OCI-LY1 (cell line): Measurements from ENCODE around the gene OR6Y1.

Experiments
- H2AFZ ChIP-seq: fragments of 200-600 bp; sonication (generic), shearing (Covaris generic); 2 replicates; pipeline ENCODE4 v1.6.0; 2014; ENCODE audit warnings: antibody characterized with exemption, mild to moderate bottlenecking, low read length
- H3F3A ChIP-seq: fragments of 200-600 bp; sonication (generic), shearing (Covaris generic); 2 replicates; pipeline ENCODE4 v1.6.0; 2014; ENCODE audit warnings: mild to moderate bottlenecking, antibody characterized with exemption, low read length, moderate library complexity; ENCODE audit not compliant: insufficient read depth
- H3K27ac ChIP-seq: fragments of 200-600 bp; sonication (generic); 2 replicates; pipeline ENCODE4 v1.5.1; 2014; ENCODE audit warnings: low read length, mixed run types, mild to moderate bottlenecking, low read depth; ENCODE audit not compliant: poor library complexity, severe bottlenecking
- H3K27me3 ChIP-seq: fragments of 200-600 bp; sonication (generic); 2 replicates; pipeline ENCODE4 v1.6.0; 2014; ENCODE audit warnings: antibody characterized with exemption, mild to moderate bottlenecking, low read length, moderate library complexity; ENCODE audit not compliant: insufficient read depth
- H3K36me3 ChIP-seq: fragments of 200-600 bp; sonication (generic); 2 replicates; pipeline ENCODE4 v1.6.1; 2014; ENCODE audit warnings: mild to moderate bottlenecking, antibody characterized with exemption, low read length, moderate library complexity, mixed read lengths; ENCODE audit not compliant: insufficient read depth
- H3K4me1 ChIP-seq: fragments of 200-600 bp; sonication (generic); 2 replicates; pipeline ENCODE4 v1.5.1; 2014; ENCODE audit warnings: mild to moderate bottlenecking, low read length, moderate library complexity; ENCODE audit not compliant: insufficient read depth, severe bottlenecking
- H3K4me2 ChIP-seq: fragments of 200-600 bp; sonication (generic), shearing (Covaris generic); 2 replicates; pipeline ENCODE4 v1.6.1; 2014; ENCODE audit warnings: low read length
- H3K4me3 ChIP-seq: fragments of 200-600 bp; sonication (generic); 2 replicates; pipeline ENCODE4 v1.5.1; 2014; ENCODE audit warnings: low read length, low read depth, mild to moderate bottlenecking, mixed read lengths; ENCODE audit not compliant: poor library complexity, severe bottlenecking
- H3K79me2 ChIP-seq: fragments of 200-600 bp; shearing (Covaris generic); 2 replicates; pipeline ENCODE4 v1.6.1; 2016; ENCODE audit warnings: mixed run types, low read length, mixed read lengths; ENCODE audit not compliant: insufficient read depth
- H3K9ac ChIP-seq: fragments of 200-600 bp; sonication (generic), shearing (Covaris generic); 2 replicates; pipeline ENCODE4 v1.6.1; 2014; ENCODE audit warnings: mild to moderate bottlenecking, low read length, mixed read lengths
- H3K9me2 ChIP-seq: fragments of 200-600 bp; sonication (generic), shearing (Covaris generic); 2 replicates; pipeline ENCODE4 v1.6.1; 2014; ENCODE audit warnings: low read depth, mild to moderate bottlenecking, low read length, mixed read lengths
- H3K9me3 ChIP-seq: fragments of 200-600 bp; shearing (Covaris generic); 2 replicates; pipeline ENCODE4 v1.6.1; 2014; ENCODE audit warnings: low read length, mixed read lengths
- H4K20me1 ChIP-seq: fragments of 200-600 bp; sonication (generic), shearing (Covaris generic); 2 replicates; pipeline ENCODE4 v1.6.0; 2016; ENCODE audit warnings: mild to moderate bottlenecking, low read length; ENCODE audit not compliant: insufficient read depth
- CTCF ChIP-seq: fragments of 200-600 bp; sonication (generic), shearing (Covaris generic); IDR thresholded peaks from 2 replicates; pipeline ENCODE4 v1.5.1; 2017; ENCODE audit warnings: mild to moderate bottlenecking, antibody characterized with exemption, low read length, moderate library complexity, mixed read lengths
- EZH2 ChIP-seq: fragments of 200-600 bp; sonication (generic), shearing (Covaris generic); IDR thresholded peaks from 2 replicates; pipeline ENCODE4 v1.8.0; 2017; ENCODE audit warnings: borderline replicate concordance, mixed run types, mild to moderate bottlenecking, antibody characterized with exemption, low read length, moderate library complexity, mixed read lengths

Gene OR6Y1

GRCh38 chr1:158507511-158507910 lies 46.7 kb downstream of the OR6Y1 start:
- Histone ChIP-seq H3K9me2 (no peaks in the 10 kb centered on the region), H3K27me3 (no peaks in the 10 kb centered on the region)

GRCh38 chr1:158506369-158506987 lies 47.7 kb downstream of the OR6Y1 start:
- no peaks in the 10 kb centered on the region for H3K79me2 ChIP-seq
- H3K27me3 ChIP-seq: no peaks in the 10 kb centered on the region
- H3K36me3 ChIP-seq: no peaks in the 10 kb centered on the region
- no peak overlapping the region for H3K9ac ChIP-seq
- no peaks in the 10 kb centered on the region for H3K9me2 ChIP-seq
- H3K4me2 ChIP-seq: no peak overlapping the region
- no peak overlapping the region for H2AFZ ChIP-seq
- no peaks in the 10 kb centered on the region for H4K20me1 ChIP-seq
- H3K9me3 ChIP-seq: no peaks in the 10 kb centered on the region
- no peak overlapping the region for H3K27ac ChIP-seq
- no peaks in the 10 kb centered on the region for H3K4me1 ChIP-seq
- H3K4me3 ChIP-seq: no peak overlapping the region
- TF ChIP-seq CTCF (peak; percentile 69), EZH2 (no peak)
- no peaks in the 10 kb centered on the region for H3F3A ChIP-seq

More at GRCh38 chr1:158507511-158507910, 46.7 kb downstream of the OR6Y1 start:
- H3K4me1 ChIP-seq: no peaks in the 10 kb centered on the region
- H2AFZ ChIP-seq: no peak overlapping the region
- H3K27ac ChIP-seq: no peak overlapping the region
- no peak overlapping the region for H3K9ac ChIP-seq
- no peaks in the 10 kb centered on the region for H3F3A ChIP-seq
- no peaks in the 10 kb centered on the region for H3K79me2 ChIP-seq
- H3K36me3 ChIP-seq: no peaks in the 10 kb centered on the region
- no peak for TF ChIP-seq EZH2
- TF ChIP-seq CTCF: no peak
- no peaks in the 10 kb centered on the region for H3K9me3 ChIP-seq
- no peak overlapping the region for H3K4me3 ChIP-seq
- no peaks in the 10 kb centered on the region for H4K20me1 ChIP-seq
- H3K4me2 ChIP-seq: no peak overlapping the region

- no peak overlapping the region for H3K4me2 ChIP-seq
- H2AFZ ChIP-seq: no peak overlapping the region
- H3K27ac ChIP-seq: no peak overlapping the region
- no peak overlapping the region for H3K4me3 ChIP-seq
- TF ChIP-seq EZH2 (no peak), CTCF (peak; percentile 44)
- H3K9ac ChIP-seq: no peak overlapping the region
- no peaks in the 10 kb centered on the region for H3K9me3 ChIP-seq
- no peaks in the 10 kb centered on the region for H3K4me1 ChIP-seq
- no peaks in the 10 kb centered on the region for H3K9me2 ChIP-seq
- H3F3A ChIP-seq: no peaks in the 10 kb centered on the region
- no peaks in the 10 kb centered on the region for H3K36me3 ChIP-seq
- H3K79me2 ChIP-seq: no peaks in the 10 kb centered on the region
- no peaks in the 10 kb centered on the region for H3K27me3 ChIP-seq
- H4K20me1 ChIP-seq: no peaks in the 10 kb centered on the region
Observed at GRCh38 chr1:158496374-158496773, 57.8 kb downstream of the OR6Y1 start.
